Activated CD8-positive, alpha-beta memory T cell treated with anti-CD3 and anti-CD28 coated beads, Interleukin-2, amount 50 U/mL, for 24 hours (primary cell): ENCODE data around the gene WASF2.

Source experiments
- DNase-seq: peaks from one replicate; pipeline ENCODE4 v3.0.0-alpha.2; 2020; ENCODE audit errors: extremely low read depth

Gene WASF2

GRCh38 chr1:27377760-27378495 is 112.0 kb downstream of the WASF2 start:
- no peak for DNase-seq

GRCh38 chr1:27374362-27375086 is 115.4 kb downstream of the WASF2 start, which contains the start of gene FCN3:
FCN3 (minus strand) TSS chr1:27374824; CDS start chr1:27374818, 6 bp downstream.
- no peak for DNase-seq

GRCh38 chr1:27372808-27373690 is 116.9 kb downstream of the WASF2 start:
- no peak for DNase-seq

- no peak for DNase-seq
Measured at GRCh38 chr1:27372022-27372807, 117.8 kb downstream of the WASF2 start.

GRCh38 chr1:27368869-27369582 is 120.9 kb downstream of the WASF2 start:
- DNase-seq = no peak

GRCh38 chr1:27367160-27367650 is 122.8 kb downstream of the WASF2 start:
- DNase-seq = no peak

GRCh38 chr1:27366411-27367159 is 123.4 kb downstream of the WASF2 start, which contains the start of gene MAP3K6:
MAP3K6 (minus strand) TSS chr1:27366961; CDS start chr1:27366597, 364 bp downstream.
- DNase-seq = no peak

- DNase-seq = peak; percentile 63
Measured at GRCh38 chr1:27366113-27366410, 123.9 kb downstream of the WASF2 start.

GRCh38 chr1:27365372-27366112 is 124.4 kb downstream of the WASF2 start:
- DNase-seq = peak; percentile 58

GRCh38 chr1:27364696-27365371 is 125.1 kb downstream of the WASF2 start:
- DNase-seq = no peak

GRCh38 chr1:27363766-27364695 is 125.9 kb downstream of the WASF2 start:
- DNase-seq = no peak

- DNase-seq = no peak
Measured at GRCh38 chr1:27361553-27361952, 128.4 kb downstream of the WASF2 start.

GRCh38 chr1:27361044-27361402 is 128.9 kb downstream of the WASF2 start:
- no peak for DNase-seq

- DNase-seq = no peak
Measured at GRCh38 chr1:27360159-27361043, 129.6 kb downstream of the WASF2 start.

- DNase-seq = no peak
Measured at GRCh38 chr1:27359822-27360158, 130.2 kb downstream of the WASF2 start.

- DNase-seq = no peak
Measured at GRCh38 chr1:27358928-27359313, 131.0 kb downstream of the WASF2 start.
